Mesodermal cell (in vitro differentiated cells): ENCODE data around the gene NEK4.
A peak's percentile ranks its signal among the peaks of the same experiment; 100 is the strongest.
"Not testable (repeated sequence)": the region's sequence is repeated elsewhere in the genome, so short reads cannot be mapped to it uniquely, and the experiment has no call there.

Experiments
- H3K27ac ChIP-seq: 2 replicates; pipeline ENCODE4 v1.7.0; 2013; ENCODE audit warnings: mild to moderate bottlenecking, low read depth, low read length, moderate library complexity; ENCODE audit not compliant: severe bottlenecking
- H3K36me3 ChIP-seq: 2 replicates; pipeline ENCODE4 v1.7.1; 2013; ENCODE audit warnings: mild to moderate bottlenecking, low read length, moderate library complexity; ENCODE audit not compliant: control insufficient read depth, insufficient read depth
- H3K4me1 ChIP-seq: one replicate; pipeline ENCODE4 v1.7.1; 2013; ENCODE audit warnings: mild to moderate bottlenecking, low read length; ENCODE audit not compliant: insufficient read depth, control insufficient read depth, poor library complexity, severe bottlenecking
- H3K4me3 ChIP-seq: 2 replicates; pipeline ENCODE4 v1.7.0; 2013; ENCODE audit warnings: low read length, control low read depth, mild to moderate bottlenecking; ENCODE audit not compliant: insufficient read depth, poor library complexity, severe bottlenecking; ENCODE audit errors: extremely low read depth
- H3K9me3 ChIP-seq: 2 replicates; pipeline ENCODE4 v1.7.1; 2013; ENCODE audit warnings: mild to moderate bottlenecking, low read length, moderate library complexity; ENCODE audit not compliant: control insufficient read depth
- WGBS, 2 experiments: methylation state at CpG; one replicate each; pipeline ENCODE4 v1.1.5; 2013; ENCODE audit warnings: missing lambda C conversion rate in 2 of 2; ENCODE audit not compliant: insufficient coverage in 2 of 2; 5-methylcytosine and 5-hydroxymethylcytosine counted together

The NEK4 gene

GRCh38 chr3:52756141-52756540, 14.6 kb downstream of the NEK4 start:
- Histone ChIP-seq H3K4me1 (no peaks in the 10 kb centered on the region), H3K36me3 (peaks cover 73% of the 10 kb centered on the region), H3K9me3 (no peaks in the 10 kb centered on the region), H3K4me3 (no peak overlapping the region), H3K27ac (no peak overlapping the region)
- no CpG with 5 or more reads among the region's 1 CpG for WGBS, 2 experiments

- no peaks in the 10 kb centered on the region for H3K4me1 ChIP-seq
- WGBS, 2 experiments, result 92 to 96% methylated on average over 3 to 4 of the region's 4 CpGs
- H3K4me3 ChIP-seq, result no peak overlapping the region
- H3K36me3 ChIP-seq, result peaks cover 75% of the 10 kb centered on the region
- no peak overlapping the region for H3K27ac ChIP-seq
- no peaks in the 10 kb centered on the region for H3K9me3 ChIP-seq
These were observed 16.4 kb downstream of the NEK4 start for GRCh38 chr3:52754373-52754772.

GRCh38 chr3:52752045-52752660, 18.6 kb downstream of the NEK4 start:
- Histone ChIP-seq H3K4me3 (no peak overlapping the region), H3K9me3 (no peaks in the 10 kb centered on the region), H3K36me3 (peaks cover 75% of the 10 kb centered on the region), H3K27ac (no peak overlapping the region), H3K4me1 (no peaks in the 10 kb centered on the region)
- WGBS, 2 experiments, result 80 to 100% methylated on average over 1 to 2 of the region's 3 CpGs

- WGBS, 2 experiments, result 83 to 90% methylated on average over 1 to 2 of the region's 2 CpGs
- H3K9me3 ChIP-seq, result no peaks in the 10 kb centered on the region
- H3K36me3 ChIP-seq, result peaks cover 92% of the 10 kb centered on the region
- no peak overlapping the region for H3K4me3 ChIP-seq
- no peak overlapping the region for H3K27ac ChIP-seq
- no peaks in the 10 kb centered on the region for H3K4me1 ChIP-seq
These were observed 27.0 kb downstream of the NEK4 start for GRCh38 chr3:52743721-52744120.

GRCh38 chr3:52743152-52743551, 27.6 kb downstream of the NEK4 start:
- 100% methylated on average over 1 to 2 of the region's 5 CpGs for WGBS, 2 experiments
- Histone ChIP-seq H3K27ac (peak overlapping the region; percentile 36), H3K36me3 (peaks cover 95% of the 10 kb centered on the region), H3K9me3 (no peaks in the 10 kb centered on the region), H3K4me3 (no peak overlapping the region), H3K4me1 (no peaks in the 10 kb centered on the region)

- H3K4me1 ChIP-seq, result no peaks in the 10 kb centered on the region
- H3K27ac ChIP-seq, result no peak overlapping the region
- peaks cover 94% of the 10 kb centered on the region for H3K36me3 ChIP-seq
- H3K4me3 ChIP-seq, result no peak overlapping the region
- WGBS, 2 experiments, result 86 to 89% methylated on average over 2 to 3 of the region's 3 CpGs
- no peaks in the 10 kb centered on the region for H3K9me3 ChIP-seq
These were observed 28.2 kb downstream of the NEK4 start for GRCh38 chr3:52742418-52743041.

- peaks cover 92% of the 10 kb centered on the region for H3K36me3 ChIP-seq
- no peak overlapping the region for H3K27ac ChIP-seq
- WGBS, 2 experiments, result 67 to 100% methylated on average over 1 of the region's 1 CpG
- no peaks in the 10 kb centered on the region for H3K9me3 ChIP-seq
- no peaks in the 10 kb centered on the region for H3K4me1 ChIP-seq
- H3K4me3 ChIP-seq, result no peak overlapping the region
These were observed 31.0 kb downstream of the NEK4 start for GRCh38 chr3:52739730-52740129.

GRCh38 chr3:52733256-52733891, 37.4 kb downstream of the NEK4 start:
- peaks cover 10% of the 10 kb centered on the region for H3K9me3 ChIP-seq
- H3K27ac ChIP-seq, result no peak overlapping the region
- H3K4me3 ChIP-seq, result no peak overlapping the region
- H3K4me1 ChIP-seq, result no peaks in the 10 kb centered on the region
- WGBS, 2 experiments, result 90 to 95% methylated on average over 3 to 9 of the region's 10 CpGs
- peaks cover 74% of the 10 kb centered on the region for H3K36me3 ChIP-seq

- H3K27ac ChIP-seq, result no peak overlapping the region
- 88 to 90% methylated on average over 9 to 14 of the region's 14 CpGs for WGBS, 2 experiments
- H3K9me3 ChIP-seq, result peaks cover 10% of the 10 kb centered on the region
- H3K4me1 ChIP-seq, result no peaks in the 10 kb centered on the region
- H3K36me3 ChIP-seq, result peaks cover 68% of the 10 kb centered on the region
- no peak overlapping the region for H3K4me3 ChIP-seq
These were observed 39.1 kb downstream of the NEK4 start for GRCh38 chr3:52731590-52731989.

- peaks cover 10% of the 10 kb centered on the region for H3K9me3 ChIP-seq
- no peak overlapping the region for H3K27ac ChIP-seq
- no peak overlapping the region for H3K4me3 ChIP-seq
- H3K36me3 ChIP-seq, result peaks cover 60% of the 10 kb centered on the region
- no peaks in the 10 kb centered on the region for H3K4me1 ChIP-seq
These were observed 40.1 kb downstream of the NEK4 start for GRCh38 chr3:52730681-52731080.

- H3K4me3 ChIP-seq, H3K4me1 ChIP-seq, H3K27ac ChIP-seq: not testable (repeated sequence)
- 75% methylated on average over 2 of the region's 3 CpGs; no CpG with 5 or more reads in 1 of the 2 experiments for WGBS, 2 experiments
- Histone ChIP-seq H3K9me3 (peaks cover 10% of the 10 kb centered on the region), H3K36me3 (peaks cover 47% of the 10 kb centered on the region)
These were observed 42.0 kb downstream of the NEK4 start for GRCh38 chr3:52728753-52729152.
